HuH-7 (cell line): ENCODE measurements around the gene UBAP2.
A peak's percentile ranks its signal among the peaks of the same experiment; 100 is the strongest.
"Not testable (repeated sequence)": the region's sequence is repeated elsewhere in the genome, so short reads cannot be mapped to it uniquely, and the experiment has no call there.

Experiments
- DNase-seq: peaks from one replicate; pipeline ENCODE4 v3.0.0; 2011; ENCODE audit warnings: low spot score

UBAP2 gene

GRCh38 chr9:34047864-34048726 lies 592 bp downstream of the UBAP2 start:
- DNase-seq = peak; percentile 44

GRCh38 chr9:34046784-34047379 lies 1.8 kb downstream of the UBAP2 start:
- no peak for DNase-seq

GRCh38 chr9:34045903-34046302 lies 2.8 kb downstream of the UBAP2 start:
- no peak for DNase-seq

GRCh38 chr9:34042074-34042473 lies 6.6 kb downstream of the UBAP2 start:
- DNase-seq = not testable (repeated sequence)

- not testable (repeated sequence) for DNase-seq
These were observed 9.8 kb downstream of the UBAP2 start for GRCh38 chr9:34038851-34039250.

- no peak for DNase-seq
These were observed 11.1 kb downstream of the UBAP2 start for GRCh38 chr9:34037626-34038025.

GRCh38 chr9:34036625-34037024 lies 12.1 kb downstream of the UBAP2 start:
- DNase-seq = no peak

- no peak for DNase-seq
These were observed 13.0 kb downstream of the UBAP2 start for GRCh38 chr9:34035656-34036055.

GRCh38 chr9:34034698-34035065 lies 14.0 kb downstream of the UBAP2 start:
- no peak for DNase-seq

- DNase-seq = no peak
These were observed 16.1 kb downstream of the UBAP2 start for GRCh38 chr9:34032631-34033030.

GRCh38 chr9:34027845-34028574 lies 20.7 kb downstream of the UBAP2 start:
- no peak for DNase-seq

- no peak for DNase-seq
These were observed 22.9 kb downstream of the UBAP2 start for GRCh38 chr9:34025811-34026210.

GRCh38 chr9:34025062-34025461 lies 23.6 kb downstream of the UBAP2 start:
- DNase-seq = no peak

GRCh38 chr9:34024476-34024875 lies 24.2 kb downstream of the UBAP2 start:
- DNase-seq = not testable (repeated sequence)

GRCh38 chr9:34016149-34016548 lies 32.5 kb downstream of the UBAP2 start:
- no peak for DNase-seq

GRCh38 chr9:34010979-34011378 lies 37.7 kb downstream of the UBAP2 start:
- no peak for DNase-seq

GRCh38 chr9:34001951-34002350 lies 46.7 kb downstream of the UBAP2 start:
- no peak for DNase-seq

- DNase-seq = no peak
These were observed 47.4 kb downstream of the UBAP2 start for GRCh38 chr9:34001298-34001697.

GRCh38 chr9:33995449-33995848 lies 53.2 kb downstream of the UBAP2 start:
- no peak for DNase-seq

GRCh38 chr9:33993104-33993503 lies 55.6 kb downstream of the UBAP2 start:
- DNase-seq = no peak

GRCh38 chr9:33992632-33993031 lies 56.1 kb downstream of the UBAP2 start:
- no peak for DNase-seq

GRCh38 chr9:33988219-33988890 lies 60.3 kb downstream of the UBAP2 start:
- DNase-seq = no peak
